A549 treated with AZD2906 at 1 μM for 4 hours (cell line): ENCODE measurements around the gene SEC24D. TPM values are rescaled to one million over a fixed set of nuclear protein-coding genes. Genes with fewer than 3 reads are reported as not detected.

Experiments used
- total RNA-seq: library from RNA; stranded (reverse); fragments of 200-300 nt; extraction: Qiagen RNA extraction; gene quantifications from 5 replicates; pipeline ENCODE4 v1.2.3, GENCODE V29; 2022

The SEC24D gene, protein sequence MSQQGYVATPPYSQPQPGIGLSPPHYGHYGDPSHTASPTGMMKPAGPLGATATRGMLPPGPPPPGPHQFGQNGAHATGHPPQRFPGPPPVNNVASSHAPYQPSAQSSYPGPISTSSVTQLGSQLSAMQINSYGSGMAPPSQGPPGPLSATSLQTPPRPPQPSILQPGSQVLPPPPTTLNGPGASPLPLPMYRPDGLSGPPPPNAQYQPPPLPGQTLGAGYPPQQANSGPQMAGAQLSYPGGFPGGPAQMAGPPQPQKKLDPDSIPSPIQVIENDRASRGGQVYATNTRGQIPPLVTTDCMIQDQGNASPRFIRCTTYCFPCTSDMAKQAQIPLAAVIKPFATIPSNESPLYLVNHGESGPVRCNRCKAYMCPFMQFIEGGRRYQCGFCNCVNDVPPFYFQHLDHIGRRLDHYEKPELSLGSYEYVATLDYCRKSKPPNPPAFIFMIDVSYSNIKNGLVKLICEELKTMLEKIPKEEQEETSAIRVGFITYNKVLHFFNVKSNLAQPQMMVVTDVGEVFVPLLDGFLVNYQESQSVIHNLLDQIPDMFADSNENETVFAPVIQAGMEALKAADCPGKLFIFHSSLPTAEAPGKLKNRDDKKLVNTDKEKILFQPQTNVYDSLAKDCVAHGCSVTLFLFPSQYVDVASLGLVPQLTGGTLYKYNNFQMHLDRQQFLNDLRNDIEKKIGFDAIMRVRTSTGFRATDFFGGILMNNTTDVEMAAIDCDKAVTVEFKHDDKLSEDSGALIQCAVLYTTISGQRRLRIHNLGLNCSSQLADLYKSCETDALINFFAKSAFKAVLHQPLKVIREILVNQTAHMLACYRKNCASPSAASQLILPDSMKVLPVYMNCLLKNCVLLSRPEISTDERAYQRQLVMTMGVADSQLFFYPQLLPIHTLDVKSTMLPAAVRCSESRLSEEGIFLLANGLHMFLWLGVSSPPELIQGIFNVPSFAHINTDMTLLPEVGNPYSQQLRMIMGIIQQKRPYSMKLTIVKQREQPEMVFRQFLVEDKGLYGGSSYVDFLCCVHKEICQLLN
- total RNA-seq = 12.7 to 17.7 TPM (median 15.6 TPM) in 5 replicates

DNA sequence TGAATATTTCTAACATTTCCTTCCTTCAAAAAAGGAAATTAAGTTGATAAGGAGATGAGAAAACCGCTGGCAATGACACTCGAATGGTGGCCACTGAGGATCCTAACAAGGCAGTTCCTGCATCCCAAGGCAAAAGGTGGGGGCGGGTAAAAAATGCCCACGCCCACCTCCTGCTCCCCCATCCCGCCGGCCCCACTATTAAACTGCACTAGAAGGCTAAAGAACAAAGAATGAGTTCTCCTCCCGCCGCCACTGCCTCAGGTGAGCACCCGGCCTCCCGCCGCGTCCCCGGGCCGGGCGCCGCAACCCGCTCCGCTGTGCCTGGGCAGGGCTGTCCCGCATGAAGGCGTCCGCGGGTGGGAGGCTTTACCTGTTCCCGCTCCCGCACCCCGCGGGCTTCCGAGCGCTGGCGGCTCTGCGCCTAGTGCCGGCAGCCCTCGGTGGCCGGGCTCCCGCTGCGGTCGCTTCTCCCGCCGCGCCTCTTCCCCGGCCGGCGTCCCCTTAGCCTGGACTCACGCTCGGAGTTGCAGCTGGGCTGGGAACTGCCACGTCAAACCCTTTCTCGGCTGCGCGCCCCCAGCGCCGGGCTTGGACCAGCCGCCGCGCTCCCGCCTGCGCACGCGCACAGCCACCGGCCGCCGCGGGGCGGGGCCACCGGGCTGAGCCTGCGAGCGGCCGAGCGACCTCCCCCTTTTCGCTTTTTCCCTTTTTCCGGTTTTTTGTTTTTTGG lies at the start of gene SEC24D:
TSS of gene SEC24D (minus strand) at position 556 of the 730 bp plus-strand sequence. CDS start 2,430 bp downstream, outside the sequence.

DNA sequence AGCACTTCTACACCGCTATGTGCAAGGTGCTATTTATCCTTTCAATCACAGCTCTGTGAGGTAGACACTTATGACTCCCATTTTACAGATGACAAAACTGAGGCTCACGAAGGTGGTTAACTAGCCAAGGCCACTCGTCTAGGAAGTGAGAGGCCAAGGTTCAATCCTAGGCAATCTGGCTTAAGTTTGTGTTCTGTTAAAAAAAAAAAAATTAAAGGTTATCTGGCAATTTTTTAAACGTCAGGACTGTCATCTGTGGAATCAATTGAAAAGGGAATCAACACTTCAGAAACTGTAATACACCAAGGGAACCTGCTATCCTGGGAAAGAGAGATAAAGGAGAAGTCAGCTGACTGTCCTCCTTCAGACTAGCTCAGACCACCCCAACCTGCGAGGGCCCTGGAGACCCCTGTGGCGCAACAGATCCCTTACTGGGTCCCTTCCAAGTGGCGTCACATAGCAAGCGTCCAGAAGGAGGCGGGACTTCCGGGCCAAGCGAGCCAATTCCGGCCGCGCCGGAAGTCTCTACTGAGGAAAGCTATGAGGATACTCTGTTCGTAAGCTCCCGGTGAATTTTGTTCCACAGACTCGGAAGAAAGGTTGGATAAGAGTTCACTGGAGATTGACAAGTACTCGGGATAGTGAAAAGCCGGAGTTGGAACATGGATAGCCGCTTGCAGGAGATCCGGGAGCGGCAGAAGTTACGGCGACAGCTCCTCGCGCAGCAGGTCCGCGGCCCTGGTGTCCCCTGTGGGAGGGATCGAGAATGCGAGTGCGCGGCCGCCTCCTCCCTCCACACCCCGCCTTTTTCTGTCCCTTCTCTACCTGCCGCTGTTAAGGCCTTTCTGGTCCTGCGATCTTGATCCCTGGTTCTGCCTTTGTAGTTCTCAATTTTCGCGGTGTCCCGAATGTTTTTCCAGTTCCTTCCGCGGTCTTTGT lies 150.8 kb downstream of the SEC24D start, which contains the start of gene METTL14:
TSS of gene METTL14 (plus strand) at position 520 of the 939 bp plus-strand sequence. CDS start at position 663, 143 bp downstream.

Other genes with a start within 250 kb of the SEC24D start
- 12.8 to 18.2 TPM (median 15.1 TPM) in 5 replicates for gene METTL14, start 150.7 kb downstream of the SEC24D start, total RNA-seq
- gene SYNPO2, start 52.7 kb upstream of the SEC24D start, total RNA-seq = 0.56 to 0.98 TPM (median 0.94 TPM) in 5 replicates